SJSA1 (cell line): ENCODE measurements around the gene AP1M1. TPM values are rescaled to one million over a fixed set of nuclear protein-coding genes. Genes with fewer than 3 reads are reported as not detected.

Source experiments
- DNase-seq, 2 experiments: peaks; one replicate each; pipeline ENCODE4 v3.0.0-alpha.2; 2015 to 2020; ENCODE audit warnings: low spot score in 2 of 2, low read depth in 1 of 2
- H3K27ac ChIP-seq: fragments of 250-450 bp; sonication (Bioruptor Pico); 2 replicates; pipeline ENCODE4 v1.5.1; 2020; ENCODE audit warnings: mild to moderate bottlenecking, moderate library complexity
- H3K27me3 ChIP-seq: fragments of 250-450 bp; sonication (Bioruptor Pico); replicated peaks from 2 replicates; pipeline ENCODE4 v1.5.1; 2020; ENCODE audit warnings: mild to moderate bottlenecking, moderate library complexity
- H3K36me3 ChIP-seq: fragments of 250-450 bp; sonication (Bioruptor Pico); 2 replicates; pipeline ENCODE4 v1.5.1; 2020; ENCODE audit warnings: mild to moderate bottlenecking
- H3K4me1 ChIP-seq: fragments of 250-450 bp; sonication (Bioruptor Pico); replicated peaks from 2 replicates; pipeline ENCODE4 v1.6.1; 2021; ENCODE audit warnings: mild to moderate bottlenecking
- H3K4me3 ChIP-seq: fragments of 250-450 bp; sonication (Bioruptor Pico); 2 replicates; pipeline ENCODE4 v1.5.1; 2020; ENCODE audit warnings: mild to moderate bottlenecking
- H3K9me3 ChIP-seq: fragments of 250-450 bp; sonication (Bioruptor Pico); replicated peaks from 2 replicates; pipeline ENCODE4 v1.5.1; 2020; ENCODE audit warnings: mild to moderate bottlenecking
- total RNA-seq: library from RNA; depleted of rRNA; stranded (reverse); fragments of >200 nt; shearing (Covaris generic); gene quantifications from 2 replicates; pipeline ENCODE4 v1.2.3, GENCODE V29; 2014

The AP1M1 gene
- total RNA-seq, 1 experiment from 2014 or later, result 103 TPM

GRCh38 chr19:16226184-16226591, 28.5 kb downstream of the AP1M1 start:
- no peak for DNase-seq
- Histone ChIP-seq H3K4me3 (no peak overlapping the region), H3K36me3 (peaks cover 96% of the 10 kb centered on the region), H3K27ac (no peak overlapping the region), H3K27me3 (no peaks in the 10 kb centered on the region), H3K9me3 (peaks cover 6% of the 10 kb centered on the region; the same call in 1 of the 2 replicates), H3K4me1 (no peaks in the 10 kb centered on the region)

GRCh38 chr19:16226878-16227836, 29.4 kb downstream of the AP1M1 start:
- Histone ChIP-seq H3K27ac (no peak overlapping the region), H3K4me3 (no peak overlapping the region), H3K9me3 (no peaks in the 10 kb centered on the region), H3K36me3 (peaks cover 97% of the 10 kb centered on the region), H3K4me1 (no peaks in the 10 kb centered on the region), H3K27me3 (no peaks in the 10 kb centered on the region)
- DNase-seq, result no peak

- Histone ChIP-seq H3K27ac (no peak overlapping the region), H3K36me3 (peaks cover 97% of the 10 kb centered on the region), H3K27me3 (no peaks in the 10 kb centered on the region), H3K9me3 (no peaks in the 10 kb centered on the region), H3K4me3 (no peak overlapping the region), H3K4me1 (no peaks in the 10 kb centered on the region)
- no peak for DNase-seq
These were observed 30.3 kb downstream of the AP1M1 start for GRCh38 chr19:16227837-16228636.

- no peaks in the 10 kb centered on the region for H3K27me3 ChIP-seq
- H3K9me3 ChIP-seq, result no peaks in the 10 kb centered on the region
- no peak for DNase-seq
- H3K36me3 ChIP-seq, result peaks cover 97% of the 10 kb centered on the region
- H3K4me1 ChIP-seq, result no peaks in the 10 kb centered on the region
- H3K27ac ChIP-seq, result no peak overlapping the region
- no peak overlapping the region for H3K4me3 ChIP-seq
These were observed 31.1 kb downstream of the AP1M1 start for GRCh38 chr19:16228637-16229321.

GRCh38 chr19:16229322-16229641, 31.6 kb downstream of the AP1M1 start:
- Histone ChIP-seq H3K27me3 (no peaks in the 10 kb centered on the region), H3K4me3 (no peak overlapping the region), H3K36me3 (peaks cover 97% of the 10 kb centered on the region), H3K27ac (no peak overlapping the region), H3K4me1 (no peaks in the 10 kb centered on the region), H3K9me3 (no peaks in the 10 kb centered on the region)
- DNase-seq, result no peak

- no peak for DNase-seq
- peaks cover 90% of the 10 kb centered on the region for H3K36me3 ChIP-seq
- H3K4me1 ChIP-seq, result no peaks in the 10 kb centered on the region
- no peak overlapping the region for H3K4me3 ChIP-seq
- H3K27ac ChIP-seq, result no peak overlapping the region
- no peaks in the 10 kb centered on the region for H3K9me3 ChIP-seq
- H3K27me3 ChIP-seq, result no peaks in the 10 kb centered on the region
These were observed 34.4 kb downstream of the AP1M1 start for GRCh38 chr19:16232127-16232526.

GRCh38 chr19:16232568-16232967, 34.9 kb downstream of the AP1M1 start:
- peaks cover 85% of the 10 kb centered on the region for H3K36me3 ChIP-seq
- no peaks in the 10 kb centered on the region for H3K9me3 ChIP-seq
- H3K27me3 ChIP-seq, result no peaks in the 10 kb centered on the region
- no peak overlapping the region for H3K4me3 ChIP-seq
- H3K27ac ChIP-seq, result no peak overlapping the region
- H3K4me1 ChIP-seq, result no peaks in the 10 kb centered on the region
- no peak for DNase-seq

- no peak overlapping the region for H3K27ac ChIP-seq
- no peak for DNase-seq
- no peak overlapping the region for H3K4me3 ChIP-seq
- no peaks in the 10 kb centered on the region for H3K27me3 ChIP-seq
- H3K4me1 ChIP-seq, result no peaks in the 10 kb centered on the region
- peaks cover 79% of the 10 kb centered on the region for H3K36me3 ChIP-seq
- no peaks in the 10 kb centered on the region for H3K9me3 ChIP-seq
These were observed 35.5 kb downstream of the AP1M1 start for GRCh38 chr19:16233081-16233776.

GRCh38 chr19:16233836-16234551, 36.3 kb downstream of the AP1M1 start:
- no peaks in the 10 kb centered on the region for H3K4me1 ChIP-seq
- no peak for DNase-seq
- H3K36me3 ChIP-seq, result peaks cover 71% of the 10 kb centered on the region
- H3K27ac ChIP-seq, result no peak overlapping the region
- no peaks in the 10 kb centered on the region for H3K27me3 ChIP-seq
- H3K4me3 ChIP-seq, result no peak overlapping the region
- no peaks in the 10 kb centered on the region for H3K9me3 ChIP-seq

- H3K27me3 ChIP-seq, result no peaks in the 10 kb centered on the region
- H3K4me1 ChIP-seq, result no peaks in the 10 kb centered on the region
- H3K9me3 ChIP-seq, result no peaks in the 10 kb centered on the region
- peaks cover 63% of the 10 kb centered on the region for H3K36me3 ChIP-seq
- H3K4me3 ChIP-seq, result no peak overlapping the region
- DNase-seq, result no peak
- no peak overlapping the region for H3K27ac ChIP-seq
These were observed 37.1 kb downstream of the AP1M1 start for GRCh38 chr19:16234552-16235445.

GRCh38 chr19:16235811-16236652, 38.3 kb downstream of the AP1M1 start:
- H3K27ac ChIP-seq, result no peak overlapping the region
- peaks cover 52% of the 10 kb centered on the region for H3K36me3 ChIP-seq
- no peaks in the 10 kb centered on the region for H3K4me1 ChIP-seq
- no peak for DNase-seq
- H3K4me3 ChIP-seq, result no peak overlapping the region
- no peaks in the 10 kb centered on the region for H3K9me3 ChIP-seq
- H3K27me3 ChIP-seq, result no peaks in the 10 kb centered on the region
